Smooth muscle cell of the coronary artery (primary cell): Measurements from ENCODE around the gene LRRC3. TPM values are rescaled to one million over a fixed set of nuclear protein-coding genes. Genes with fewer than 3 reads are reported as not detected.

ENCODE experiments used
- total RNA-seq: library from RNA; depleted of rRNA; stranded (reverse); fragments of >200 nt; gene quantifications from 2 replicates; pipeline ENCODE4 v1.2.3, GENCODE V29; 2014; ENCODE audit warnings: low replicate concordance

The LRRC3 gene, protein sequence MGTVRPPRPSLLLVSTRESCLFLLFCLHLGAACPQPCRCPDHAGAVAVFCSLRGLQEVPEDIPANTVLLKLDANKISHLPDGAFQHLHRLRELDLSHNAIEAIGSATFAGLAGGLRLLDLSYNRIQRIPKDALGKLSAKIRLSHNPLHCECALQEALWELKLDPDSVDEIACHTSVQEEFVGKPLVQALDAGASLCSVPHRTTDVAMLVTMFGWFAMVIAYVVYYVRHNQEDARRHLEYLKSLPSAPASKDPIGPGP
- 0.12 and 0.38 TPM in 2 replicates for total RNA-seq

DNA sequence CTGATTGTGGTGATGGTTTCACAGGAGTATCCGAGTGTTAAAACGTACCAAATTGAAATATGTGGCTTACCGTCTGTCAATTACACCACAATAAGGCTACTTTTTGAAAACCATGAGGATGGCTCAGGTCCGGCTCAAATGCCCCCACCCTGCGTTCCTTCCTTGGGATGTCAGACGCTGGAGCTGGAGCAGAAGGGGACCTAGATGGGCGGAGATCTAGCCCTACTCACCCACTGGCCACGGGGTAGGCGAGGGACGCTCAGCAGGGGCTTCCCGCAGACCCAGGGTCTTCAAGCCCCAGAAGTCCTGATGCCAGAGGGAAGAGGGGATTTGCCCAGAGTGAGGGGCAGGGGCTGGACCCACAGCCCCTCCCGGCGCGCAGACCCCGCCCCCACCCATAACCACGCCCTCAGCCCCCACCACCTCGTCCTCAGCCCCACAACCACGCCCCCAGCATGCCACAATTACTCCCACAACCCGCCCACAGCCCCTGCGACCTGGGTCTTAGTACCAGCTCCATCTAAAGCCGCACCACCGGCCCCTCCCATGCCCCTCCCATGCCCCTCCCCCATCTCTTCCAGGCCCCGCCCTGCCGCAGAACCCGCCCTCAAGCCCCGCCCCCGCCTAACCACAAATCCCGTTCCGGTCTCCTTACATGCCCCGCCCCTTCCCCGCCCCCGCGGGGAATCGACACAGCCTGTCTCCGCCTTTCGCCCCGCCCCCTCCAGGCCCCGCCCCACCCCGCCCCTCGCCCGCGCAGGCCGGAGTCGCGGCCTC lies at the start of gene LRRC3:
Gene LRRC3, plus strand, starts transcription at position 764 of the 777 bp plus-strand sequence. CDS start 1,135 bp downstream, outside the sequence.

Other genes starting within 250 kb of the LRRC3 start
- under 0.01 and 0.12 TPM in 2 replicates for gene ICOSLG, start 214.6 kb upstream of the LRRC3 start, total RNA-seq
- not detected in 2 replicates for gene DNMT3L, start 193.6 kb upstream of the LRRC3 start, total RNA-seq
- not detected in 2 replicates for gene AIRE, start 169.6 kb upstream of the LRRC3 start, total RNA-seq
- 224 and 530 TPM in 2 replicates for gene PFKL, start 155.5 kb upstream of the LRRC3 start, total RNA-seq
- gene CFAP410, start 116.1 kb upstream of the LRRC3 start, total RNA-seq = 10.1 and 14.4 TPM in 2 replicates
- gene TRPM2, start 101.9 kb upstream of the LRRC3 start, total RNA-seq = under 0.01 TPM in 1 of 2 replicates, not detected in the other
- not detected in 2 replicates for gene KRTAP10-1, start 84.7 kb downstream of the LRRC3 start, total RNA-seq
- not detected in 2 replicates for gene KRTAP10-2, start 96.0 kb downstream of the LRRC3 start, total RNA-seq
- gene KRTAP10-3, start 103.3 kb downstream of the LRRC3 start, total RNA-seq = not detected in 2 replicates
- not detected in 2 replicates for gene KRTAP10-4, start 118.2 kb downstream of the LRRC3 start, total RNA-seq
- not detected in 2 replicates for gene KRTAP10-5, start 125.1 kb downstream of the LRRC3 start, total RNA-seq
- gene KRTAP10-6, start 137.0 kb downstream of the LRRC3 start, total RNA-seq = not detected in 2 replicates
- not detected in 2 replicates for gene KRTAP10-7, start 145.1 kb downstream of the LRRC3 start, total RNA-seq
- not detected in 2 replicates for gene KRTAP10-8, start 156.6 kb downstream of the LRRC3 start, total RNA-seq
- not detected in 2 replicates for gene KRTAP10-9, start 171.6 kb downstream of the LRRC3 start, total RNA-seq
- gene KRTAP10-10, start 181.8 kb downstream of the LRRC3 start, total RNA-seq = not detected in 2 replicates
- not detected in 2 replicates for gene KRTAP10-11, start 190.9 kb downstream of the LRRC3 start, total RNA-seq
- not detected in 2 replicates for gene KRTAP12-4, start 199.1 kb downstream of the LRRC3 start, total RNA-seq
- gene KRTAP12-3, start 202.4 kb downstream of the LRRC3 start, total RNA-seq = not detected in 2 replicates
- gene KRTAP12-2, start 211.4 kb downstream of the LRRC3 start, total RNA-seq = not detected in 2 replicates
- not detected in 2 replicates for gene KRTAP12-1, start 226.7 kb downstream of the LRRC3 start, total RNA-seq
- gene KRTAP10-12, start 241.7 kb downstream of the LRRC3 start, total RNA-seq = not detected in 2 replicates